Esophagus muscularis mucosa (tissue), 4 donors: ENCODE measurements around the gene EYA4. TPM values are rescaled to one million over a fixed set of nuclear protein-coding genes. Genes with fewer than 3 reads are reported as not detected.

Experiments used
- DNase-seq: peaks from one replicate; pipeline ENCODE4 v3.0.0-alpha.2; 2017; ENCODE audit errors: extremely low spot score
- H3K27ac ChIP-seq, 4 donors: fragments of 200-600 bp; sonication (generic); replicated peaks in 1 of 4; 1 replicate in 3 of 4; 2 replicates in 1 of 4; pipeline ENCODE4 v1.5.1; 2016 to 2019; ENCODE audit warnings: mild to moderate bottlenecking in 1 of 4
- H3K27me3 ChIP-seq, 4 donors: fragments of 200-600 bp; sonication (generic); one replicate each; pipeline versions ENCODE4 v1.5.1 to v1.6.0; 2016 to 2019
- H3K36me3 ChIP-seq, 4 donors: fragments of 200-600 bp; sonication (generic); one replicate each; pipeline ENCODE4 v1.5.1; 2016 to 2019
- H3K4me1 ChIP-seq, 4 donors: fragments of 200-600 bp; sonication (generic); one replicate each; pipeline ENCODE4 v1.5.1; 2016 to 2019
- H3K4me3 ChIP-seq, 4 donors: fragments of 200-600 bp; sonication (generic); 1 replicate in 2 of 4; 2 replicates in 2 of 4; pipeline ENCODE4 v1.5.1; 2016 to 2019; ENCODE audit warnings: mild to moderate bottlenecking in 4 of 4, moderate library complexity in 1 of 4
- H3K9me3 ChIP-seq, 4 donors: fragments of 200-600 bp; sonication (generic); 1 replicate in 3 of 4; 2 replicates in 1 of 4; pipeline ENCODE4 v1.5.1; 2016 to 2019
- CTCF ChIP-seq, 3 experiments: fragments of 200-600 bp in 2 of 3; fragments of 450-650 bp in 1 of 3; sonication (generic) in 2 of 3; IDR thresholded peaks; one replicate each; pipeline ENCODE4 v1.5.1; 2017 to 2019; ENCODE audit warnings: antibody characterized with exemption in 3 of 3, mild to moderate bottlenecking in 2 of 3, moderate library complexity in 1 of 3
- EP300 ChIP-seq: sonication (generic); formaldehyde crosslinking; IDR thresholded peaks from one replicate; pipeline ENCODE4 v1.6.1; 2017; ENCODE audit warnings: antibody characterized with exemption
- POLR2A ChIP-seq: fragments of 450-650 bp; IDR thresholded peaks from one replicate; pipeline ENCODE4 v1.6.1; 2017; ENCODE audit warnings: antibody characterized with exemption, moderate library complexity, mild to moderate bottlenecking, low read depth
- POLR2AphosphoS5 ChIP-seq, 2 donors: sonication (generic); formaldehyde crosslinking; IDR thresholded peaks; one replicate each; pipeline ENCODE4 v1.6.1; 2017; ENCODE audit warnings: antibody characterized with exemption in 2 of 2
- WGBS: methylation state at CpG from one replicate; pipeline ENCODE4 v1.1.5; 2018; 5-methylcytosine and 5-hydroxymethylcytosine counted together
- intact Hi-C: fragments of 100-400 bp; cut with DNase I; formaldehyde crosslinking; loops from one replicate; pipeline ENCODE4 v1.15.1; 2023
- total RNA-seq, 4 donors: library from RNA; depleted of rRNA; stranded (reverse); fragments of >200 nt; gene quantifications; one replicate each; pipeline versions ENCODE4 v1.1.0 to v1.2.1, GENCODE V29; 2016

EYA4 gene
- total RNA-seq, 4 donors from 2014 or later: 1.5 to 3.3 (median 2.5) TPM

- Histone ChIP-seq H3K9me3 (no peaks in the 10 kb centered on the region), H3K4me1 (no peaks in the 10 kb centered on the region), H3K27me3 (no peaks in the 10 kb centered on the region), H3K4me3 (no peak overlapping the region), H3K27ac (no peak overlapping the region), H3K36me3 (no peaks in the 10 kb centered on the region)
- intact Hi-C loops: no loop called here
- DNase-seq: no peak
- TF ChIP-seq CTCF (IDR thresholded peaks at IDR 0.05): no peak
- TF ChIP-seq POLR2AphosphoS5 (IDR thresholded peaks at IDR 0.05): no peak
- TF ChIP-seq EP300: no peak
- TF ChIP-seq POLR2A: no peak
These were observed 205.6 kb downstream of the EYA4 start for GRCh38 chr6:133446789-133447188.

GRCh38 chr6:133447924-133448323, 206.8 kb downstream of the EYA4 start:
- Histone ChIP-seq H3K27me3 (no peaks in the 10 kb centered on the region), H3K4me3 (no peak overlapping the region), H3K4me1 (no peaks in the 10 kb centered on the region), H3K9me3 (no peaks in the 10 kb centered on the region), H3K27ac (no peak overlapping the region), H3K36me3 (no peaks in the 10 kb centered on the region)
- no peak for TF ChIP-seq POLR2A
- TF ChIP-seq CTCF (IDR thresholded peaks at IDR 0.05): no peak
- TF ChIP-seq POLR2AphosphoS5 (IDR thresholded peaks at IDR 0.05): no peak
- TF ChIP-seq EP300: no peak
- no peak for DNase-seq
- intact Hi-C loops: no loop called here

- no peaks in the 10 kb centered on the region for H3K36me3 ChIP-seq
- TF ChIP-seq POLR2A: no peak
- no peak for TF ChIP-seq CTCF (IDR thresholded peaks at IDR 0.05)
- TF ChIP-seq EP300: no peak
- TF ChIP-seq POLR2AphosphoS5 (IDR thresholded peaks at IDR 0.05): no peak
- H3K27me3 ChIP-seq: no peaks in the 10 kb centered on the region
- H3K9me3 ChIP-seq: no peaks in the 10 kb centered on the region
- DNase-seq: no peak
- H3K4me3 ChIP-seq: no peak overlapping the region
- WGBS: 82% methylated on average over 7 of the region's 7 CpGs
- intact Hi-C loops: no loop called here
- H3K4me1 ChIP-seq: no peaks in the 10 kb centered on the region
- no peak overlapping the region for H3K27ac ChIP-seq
These were observed 215.3 kb downstream of the EYA4 start for GRCh38 chr6:133456439-133456838.

GRCh38 chr6:133456944-133457343, 215.8 kb downstream of the EYA4 start:
- no peaks in the 10 kb centered on the region for H3K4me1 ChIP-seq
- intact Hi-C loops: no loop called here
- H3K27me3 ChIP-seq: no peaks in the 10 kb centered on the region
- no peaks in the 10 kb centered on the region for H3K9me3 ChIP-seq
- no peak overlapping the region for H3K4me3 ChIP-seq
- H3K27ac ChIP-seq: no peak overlapping the region
- no peak for TF ChIP-seq CTCF (IDR thresholded peaks at IDR 0.05)
- TF ChIP-seq EP300: no peak
- TF ChIP-seq POLR2A: no peak
- TF ChIP-seq POLR2AphosphoS5 (IDR thresholded peaks at IDR 0.05): no peak
- no peaks in the 10 kb centered on the region for H3K36me3 ChIP-seq
- 87% methylated on average over 4 of the region's 4 CpGs for WGBS
- no peak for DNase-seq

- WGBS: 64% methylated on average over 2 of the region's 2 CpGs
- TF ChIP-seq EP300: no peak
- Histone ChIP-seq H3K36me3 (no peaks in the 10 kb centered on the region), H3K4me1 (no peaks in the 10 kb centered on the region), H3K27me3 (no peaks in the 10 kb centered on the region), H3K4me3 (no peak overlapping the region), H3K9me3 (no peaks in the 10 kb centered on the region), H3K27ac (no peak overlapping the region)
- no peak for DNase-seq
- intact Hi-C loops: no loop called here
These were observed 218.9 kb downstream of the EYA4 start for GRCh38 chr6:133460101-133460500.
